GM19025 (cell line): Measurements from ENCODE around the gene NAIF1.
"Not testable (repeated sequence)": the region's sequence is repeated elsewhere in the genome, so short reads cannot be mapped to it uniquely, and the experiment has no call there.

ENCODE experiments used
- ATAC-seq: cut with Tn5 transposase; IDR thresholded peaks from one replicate; pipeline ENCODE4 v1.9.1; 2021; ENCODE audit warnings: mild to moderate bottlenecking, low read depth, moderate library complexity; ENCODE audit not compliant: unreplicated experiment

NAIF1 gene

DNA sequence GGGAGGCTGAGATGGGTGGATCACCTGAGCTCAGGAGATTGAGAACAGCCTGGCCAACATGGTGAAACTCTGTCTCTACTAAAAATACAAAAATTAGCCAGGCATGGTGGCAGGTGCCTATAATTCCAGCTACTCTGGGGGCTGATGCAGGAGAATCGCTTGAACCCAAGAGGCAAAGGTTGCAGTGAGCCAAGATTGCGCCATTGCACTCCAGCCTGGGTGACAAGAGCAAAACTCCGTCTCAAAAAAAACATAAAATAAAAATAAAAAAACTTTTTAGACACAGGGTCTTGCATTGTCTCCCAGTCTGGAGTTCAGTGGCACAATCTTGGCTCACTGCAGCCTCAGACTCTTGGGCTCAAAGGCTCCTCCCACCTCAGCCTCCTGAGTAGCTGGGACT is 30.6 kb downstream of the NAIF1 start:
- not testable (repeated sequence) for ATAC-seq

DNA sequence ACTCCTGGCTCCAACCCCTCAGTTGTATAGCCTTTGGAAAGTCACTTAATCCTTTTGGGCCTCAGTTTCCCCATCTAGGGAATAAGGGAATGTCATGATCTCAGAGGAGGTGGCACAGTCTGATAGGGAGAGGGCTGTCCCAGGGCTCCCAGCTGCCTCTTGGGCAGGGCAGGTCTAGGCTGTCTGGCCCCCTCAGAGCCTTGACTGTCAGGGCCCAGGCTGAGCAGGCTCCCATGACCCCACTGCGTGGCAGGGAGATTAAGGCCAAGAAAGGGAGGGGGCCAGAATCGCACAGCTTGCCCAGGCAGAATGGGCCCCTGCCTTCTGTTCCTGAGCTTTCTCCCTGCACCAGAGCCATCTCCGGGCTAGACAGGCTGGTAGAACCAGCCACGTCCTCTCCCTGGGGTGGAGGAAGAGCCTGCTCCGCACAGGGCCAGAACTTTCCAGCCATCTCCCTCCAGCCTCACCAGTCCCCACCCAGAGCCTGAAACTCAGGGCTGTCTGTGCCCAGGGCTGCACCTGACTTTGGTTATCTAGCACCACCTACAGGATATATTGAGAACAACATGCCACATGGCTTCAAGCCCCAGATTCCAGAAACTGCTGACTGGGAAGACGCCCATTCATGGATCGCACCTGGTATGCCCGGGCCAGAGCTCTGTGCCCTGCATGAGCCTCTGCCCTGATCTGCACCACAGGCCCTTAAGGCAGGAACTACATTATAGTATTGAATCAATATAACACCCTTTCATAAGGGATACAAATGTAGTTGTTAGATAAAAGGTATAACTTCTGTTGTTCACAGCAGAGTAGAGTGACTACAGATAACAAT is 32.1 kb downstream of the NAIF1 start:
- no peak for ATAC-seq

DNA sequence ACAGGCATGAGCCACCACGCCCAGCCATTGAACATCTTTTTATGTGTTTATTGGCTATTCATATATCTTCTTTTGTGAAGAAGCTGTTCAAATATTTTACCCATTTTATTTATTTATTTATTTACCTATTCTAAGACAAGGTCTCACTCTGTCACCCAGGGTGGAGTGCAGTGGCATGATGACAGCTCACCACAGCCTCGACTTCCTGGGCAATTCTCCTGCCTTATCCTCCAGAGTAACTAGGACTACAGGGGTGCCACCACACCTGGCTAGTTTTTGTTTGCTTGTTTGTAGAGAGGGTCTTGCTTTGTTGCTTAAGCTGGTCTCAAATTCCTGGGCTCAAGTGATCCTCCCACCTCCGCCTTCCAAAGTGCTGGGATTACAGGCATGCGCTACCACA is 33.5 kb downstream of the NAIF1 start:
- ATAC-seq = no peak

DNA sequence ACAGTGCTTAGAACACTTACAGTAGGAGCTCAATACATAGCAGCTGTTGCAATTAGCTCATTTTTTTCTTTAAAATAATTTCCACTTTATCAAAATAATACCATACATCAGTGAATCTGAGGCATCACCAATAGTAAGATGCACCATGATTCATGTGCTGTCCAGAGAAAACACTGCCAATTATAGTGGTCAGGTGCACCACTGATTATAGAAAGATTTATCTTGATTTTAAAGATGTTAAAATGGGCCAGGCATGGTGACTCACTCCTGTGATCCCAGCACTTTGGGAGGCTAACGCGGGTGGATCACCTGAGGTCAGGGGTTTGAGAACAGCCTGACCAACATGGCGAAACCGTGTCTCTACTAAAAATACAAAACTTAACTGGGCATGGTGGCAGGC is 39.4 kb downstream of the NAIF1 start:
- no peak for ATAC-seq

DNA sequence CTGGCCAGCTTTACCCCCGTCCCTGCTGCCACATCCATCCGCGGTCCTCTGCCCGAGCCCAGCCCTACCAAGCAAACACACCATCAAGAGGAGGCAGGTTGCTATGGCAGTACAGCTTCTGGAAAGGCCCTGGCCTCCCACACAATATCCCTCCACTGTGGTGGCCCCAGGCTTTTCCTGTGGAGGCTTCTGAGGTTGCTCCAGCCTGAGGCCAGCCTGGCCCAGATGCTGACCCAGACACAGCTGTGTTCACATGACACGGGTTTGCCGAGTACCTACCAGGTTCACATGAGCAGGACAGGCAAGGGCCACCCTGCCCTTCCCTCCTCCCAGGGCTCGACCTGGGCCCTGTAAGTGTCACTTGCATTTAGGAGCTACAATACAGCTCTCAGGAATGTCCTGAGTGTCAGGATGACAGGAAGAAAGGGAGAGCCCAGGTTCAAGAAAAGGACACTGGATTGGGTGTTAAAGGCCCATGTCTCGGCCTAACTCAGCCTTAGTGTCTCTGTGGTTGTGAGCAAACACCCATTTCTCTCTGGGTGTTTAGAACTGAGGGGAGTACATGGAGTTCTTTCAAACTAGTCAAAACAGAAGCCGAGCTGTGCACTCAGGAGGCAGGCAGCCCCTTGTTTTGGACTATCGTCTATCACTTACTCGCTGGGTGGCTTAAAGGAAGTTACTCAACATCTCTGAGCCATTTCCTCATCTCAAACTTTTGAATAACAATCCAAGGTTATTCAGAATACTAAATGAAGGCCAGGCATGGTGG is 40.2 kb downstream of the NAIF1 start:
- no peak for ATAC-seq

DNA sequence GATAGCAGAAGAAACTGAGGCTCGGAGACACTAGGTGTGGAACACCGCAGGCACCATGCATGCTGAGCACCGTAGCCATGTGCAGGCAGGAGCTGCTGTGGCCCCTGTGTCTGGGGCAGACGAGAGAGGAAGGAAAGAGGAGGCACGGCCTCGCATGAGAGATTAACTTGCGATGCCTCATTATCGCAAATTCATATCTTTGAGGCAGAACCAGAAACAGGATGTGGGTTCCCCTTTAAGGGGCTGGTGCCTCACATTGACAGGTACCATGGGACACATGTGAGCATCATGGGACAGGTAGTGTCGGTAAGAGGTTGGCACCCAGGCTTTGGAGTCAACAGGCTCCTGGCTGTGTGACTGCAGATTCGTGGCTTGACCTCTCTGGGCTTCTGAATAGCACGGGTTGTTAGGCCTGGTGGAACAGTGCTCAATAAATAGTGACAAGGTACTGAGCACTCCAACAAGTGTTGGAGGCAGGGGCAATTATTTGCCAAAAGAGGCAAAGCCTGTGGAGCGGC is 40.8 kb downstream of the NAIF1 start:
- ATAC-seq = no peak

DNA sequence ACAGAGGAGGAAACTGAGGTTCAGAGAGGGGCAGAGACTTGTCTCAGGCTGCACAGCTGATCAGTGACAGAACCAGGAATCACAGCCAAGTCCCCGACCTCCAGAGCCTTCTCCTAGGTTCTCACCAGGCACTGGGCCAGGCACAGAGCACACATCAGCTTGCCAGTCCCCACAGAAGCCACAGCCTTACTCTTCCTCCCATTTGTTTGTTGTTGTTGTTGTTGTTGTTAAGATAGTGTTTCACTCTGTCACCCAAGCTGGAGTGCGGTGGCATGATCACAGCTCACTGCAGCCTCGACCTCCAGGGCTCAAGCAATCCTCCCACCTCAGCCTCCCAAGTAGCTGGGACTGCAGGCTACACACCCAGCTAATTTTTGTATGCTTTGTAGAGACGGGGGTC is 41.4 kb downstream of the NAIF1 start:
- ATAC-seq = no peak

DNA sequence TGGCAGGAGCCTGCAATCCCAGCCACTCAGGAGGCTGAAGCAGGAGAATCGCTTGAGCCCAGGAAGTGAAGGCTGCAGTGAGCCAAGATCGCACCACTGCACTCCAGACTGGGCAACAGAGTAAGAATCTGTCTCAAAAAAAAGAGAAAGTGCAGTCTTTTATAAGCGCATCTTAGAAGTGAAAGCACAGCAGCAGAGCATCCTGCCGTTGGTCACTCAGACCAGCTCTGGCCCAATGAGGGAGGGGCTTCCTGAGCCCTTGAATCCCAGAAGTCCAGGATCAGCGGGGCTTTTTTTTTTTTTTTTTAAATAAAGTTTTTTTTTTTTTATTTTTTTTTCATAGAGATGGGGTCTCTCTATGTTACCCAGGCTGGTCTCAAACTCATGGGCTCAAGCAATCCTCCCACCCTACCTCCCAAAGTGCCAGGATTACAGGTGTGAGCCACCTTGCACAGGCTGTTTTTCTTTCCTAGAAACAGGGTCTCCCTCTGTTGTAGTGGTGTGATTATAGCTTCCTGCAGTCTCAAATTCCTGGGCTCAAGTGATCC is 42.3 kb downstream of the NAIF1 start:
- ATAC-seq = no peak

DNA sequence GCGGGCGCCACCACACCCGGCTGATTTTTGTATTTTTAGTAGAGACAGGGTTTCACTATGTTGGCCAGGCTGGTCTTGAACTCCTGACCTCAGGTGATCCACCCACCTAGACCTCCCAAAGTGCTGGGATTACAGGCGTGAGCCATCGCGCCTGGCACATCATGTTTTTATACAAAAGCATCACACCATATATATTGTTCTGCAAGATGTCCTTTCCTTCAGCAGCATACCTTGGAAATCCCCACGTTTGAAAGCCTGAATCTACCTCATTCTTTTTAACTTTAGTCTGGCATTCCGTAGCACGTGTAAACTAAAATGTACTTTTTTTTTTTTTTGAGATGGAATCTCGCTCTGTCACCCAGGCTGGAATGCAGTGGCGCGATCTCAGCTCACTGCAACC is 43.4 kb downstream of the NAIF1 start:
- ATAC-seq = not testable (repeated sequence)

DNA sequence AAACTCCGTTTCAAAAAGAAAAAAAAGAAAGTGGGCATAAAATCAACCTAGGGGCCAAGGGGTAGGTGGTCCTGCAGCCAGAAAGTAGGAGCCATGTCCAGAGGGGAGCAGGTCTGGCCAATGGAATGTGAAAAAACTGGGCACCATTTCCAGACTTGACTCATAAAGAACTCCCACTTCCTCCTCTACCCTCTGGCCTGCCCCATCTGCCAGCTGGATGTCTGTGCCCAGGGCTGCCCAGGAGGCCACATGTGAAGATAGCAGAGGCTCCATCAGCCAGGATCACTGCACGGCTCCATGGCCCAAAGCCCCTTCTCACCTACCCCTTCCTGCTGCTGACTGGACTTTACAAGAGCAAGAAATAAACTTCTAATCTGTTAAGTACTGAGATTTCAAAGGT is 44.2 kb downstream of the NAIF1 start:
- ATAC-seq = no peak

DNA sequence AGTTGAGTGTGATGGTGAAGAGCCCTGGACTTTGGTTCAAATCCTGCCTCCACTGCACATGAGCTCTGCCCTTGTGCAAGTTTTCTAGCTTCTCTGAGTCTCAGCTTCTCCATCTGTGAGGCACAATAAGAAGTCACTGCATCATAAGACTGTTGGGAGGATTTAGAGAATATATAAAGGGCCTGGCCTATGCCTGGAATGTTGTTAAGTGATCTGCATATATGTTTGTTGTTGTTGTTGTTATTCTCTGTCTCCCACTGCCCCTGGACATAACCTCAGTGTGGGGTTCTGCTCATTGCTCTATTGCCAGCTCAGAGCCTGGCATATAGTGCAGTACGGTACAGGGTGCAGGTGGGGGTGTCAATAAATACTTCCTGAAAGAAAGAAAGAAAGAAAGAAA is 46.0 kb downstream of the NAIF1 start:
- ATAC-seq = no peak

DNA sequence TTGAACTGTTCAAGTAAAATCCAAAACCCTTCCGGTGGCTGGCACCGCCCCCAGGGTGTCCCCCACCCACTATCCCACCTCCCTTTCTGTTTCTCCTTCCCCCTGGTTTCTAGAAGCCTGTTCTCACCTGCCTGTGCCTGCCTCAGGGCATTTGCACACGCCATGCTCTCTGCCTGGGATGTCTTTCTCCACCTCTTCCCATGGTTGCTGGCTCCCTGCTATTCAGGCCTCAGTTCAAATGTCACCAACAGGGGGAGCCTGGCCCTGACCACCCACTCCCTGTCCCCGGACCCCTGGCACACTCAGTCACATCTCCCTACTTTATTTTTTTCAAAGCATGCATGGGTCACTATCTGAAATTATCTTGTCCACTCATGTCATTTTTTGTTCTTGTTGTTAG is 46.4 kb downstream of the NAIF1 start:
- ATAC-seq = no peak

DNA sequence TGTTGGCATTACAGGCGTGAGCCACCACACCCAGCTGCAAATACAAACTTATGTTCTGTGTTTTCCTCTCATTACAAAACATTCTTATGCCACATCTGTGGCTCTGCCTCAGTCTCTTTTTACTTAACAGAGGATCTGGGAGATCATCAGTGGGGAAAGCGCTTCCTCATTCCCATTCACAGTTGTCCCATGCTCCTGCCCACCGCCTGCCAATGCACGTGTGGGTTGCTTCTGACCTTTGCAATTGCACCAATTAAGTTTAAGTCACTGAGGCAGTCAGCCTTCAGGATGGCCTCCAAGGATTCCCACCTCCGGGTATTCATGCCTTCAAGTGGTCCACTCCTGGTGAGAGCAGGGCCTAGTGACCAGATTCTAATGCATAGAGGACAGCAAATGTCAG is 51.4 kb downstream of the NAIF1 start:
- no peak for ATAC-seq
